Measurements from ENCODE around the gene CRYBA4.

CRYBA4 gene

GRCh38 chr22:26621663-26622062, at the start of gene CRYBA4:
Gene CRYBA4, plus strand, starts transcription at chr22:26621963. Its CDS starts 634 bp downstream, at chr22:26622597.
- no peak for DNase-seq

- no peak for DNase-seq
Observed at GRCh38 chr22:26573026-26573662, 48.6 kb upstream of the CRYBA4 start.

DNA sequence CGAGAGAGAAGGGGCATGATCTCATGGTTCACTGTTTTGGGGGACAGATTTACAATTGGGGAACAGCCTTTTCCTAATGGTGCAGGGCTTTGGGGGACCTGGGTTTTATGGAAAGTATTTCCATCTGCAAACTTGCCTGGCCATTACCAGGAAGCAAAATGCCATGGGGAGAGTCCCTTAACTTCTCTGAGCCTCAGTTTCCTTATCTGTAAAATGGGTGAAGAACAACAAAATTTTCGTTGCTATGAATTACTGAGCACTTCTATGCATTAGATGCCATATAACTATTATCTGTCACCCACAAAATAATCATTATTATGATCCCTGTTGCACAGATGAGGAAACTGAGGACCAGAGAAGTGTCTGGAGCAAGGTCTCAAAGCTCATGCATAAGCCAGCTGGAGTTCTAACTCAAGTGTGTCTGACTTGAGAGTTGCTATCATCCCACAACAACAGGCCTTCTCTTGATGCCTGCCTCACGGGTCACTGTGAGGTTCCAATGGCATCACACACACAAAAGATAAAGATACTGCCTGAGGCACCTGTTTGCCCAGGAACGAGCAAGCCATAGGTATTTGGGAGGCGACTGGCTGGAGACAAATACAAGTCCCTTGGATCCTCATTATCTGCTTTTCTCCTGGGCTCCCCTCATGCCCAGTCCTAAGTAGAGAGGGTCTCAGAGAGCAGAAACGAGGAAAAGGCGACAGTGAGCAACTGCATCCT, 47.6 kb upstream of the CRYBA4 start:
- no peak for DNase-seq

DNA sequence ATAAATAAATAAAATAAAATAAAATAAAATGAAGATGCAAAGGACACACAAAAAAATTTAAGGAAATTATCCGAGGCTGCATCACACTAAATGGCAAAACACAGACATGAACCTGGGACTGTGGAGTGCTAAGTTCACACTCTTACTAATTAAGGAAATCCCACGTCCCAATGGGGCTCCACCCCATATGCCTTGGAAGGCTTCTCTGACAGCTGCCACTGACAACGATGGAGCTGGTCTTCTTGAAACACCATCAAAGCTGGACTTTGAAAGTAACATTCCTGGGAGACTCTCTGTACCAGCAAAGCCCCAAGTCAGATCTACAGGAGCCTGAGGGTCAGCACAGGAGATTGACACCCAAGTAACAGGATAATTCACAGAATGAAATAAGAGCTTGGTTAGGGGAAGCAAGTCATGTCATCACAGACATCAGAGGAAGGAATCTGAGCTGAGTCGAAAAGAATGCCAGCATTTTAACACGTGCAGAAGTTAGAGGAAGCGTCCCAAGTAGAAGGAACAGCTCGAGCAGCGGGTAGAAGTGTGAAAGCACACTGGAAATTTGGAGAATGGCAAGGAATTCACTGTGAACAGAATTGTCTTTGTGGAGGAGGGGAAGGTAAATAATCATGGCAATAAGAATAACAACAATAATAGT, 45.6 kb upstream of the CRYBA4 start:
- DNase-seq: no peak

GRCh38 chr22:26577081-26577480, 44.7 kb upstream of the CRYBA4 start:
- no peak for DNase-seq

- no peak for DNase-seq
Observed at GRCh38 chr22:26579331-26579886, 42.4 kb upstream of the CRYBA4 start.

DNA sequence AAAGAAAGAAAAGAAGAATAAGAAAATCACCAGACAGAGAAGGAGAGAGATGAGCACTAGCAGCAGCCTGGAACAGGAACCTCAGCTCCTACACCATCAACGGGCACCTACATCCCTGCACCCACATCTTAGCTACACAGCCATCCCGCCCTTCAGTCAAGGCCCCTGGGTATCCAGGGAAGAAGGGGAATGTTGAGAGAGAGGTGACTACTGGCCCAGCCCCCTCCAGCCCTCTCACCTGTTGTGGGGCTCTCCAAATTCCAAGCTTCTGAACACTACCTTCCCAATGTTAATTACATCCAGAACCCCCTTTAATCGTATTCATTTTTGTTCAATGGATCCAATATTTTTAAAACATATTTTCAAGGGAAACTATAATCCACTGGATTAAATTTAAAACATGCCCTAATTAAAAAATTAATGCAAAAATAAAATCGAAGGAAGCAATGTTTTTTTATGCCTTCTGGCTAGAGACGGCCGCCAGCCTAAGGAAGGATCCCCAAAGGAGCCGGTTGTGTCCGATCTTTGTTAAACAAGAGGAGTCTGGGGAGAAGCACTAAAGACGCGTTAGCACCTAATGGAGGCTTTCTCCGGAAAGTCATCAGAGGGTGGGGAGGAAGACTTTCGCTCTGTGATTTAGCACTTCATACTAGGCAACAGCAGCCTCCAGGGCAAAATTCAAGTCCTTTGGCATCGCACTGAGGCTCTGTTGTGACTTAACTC, 41.4 kb upstream of the CRYBA4 start:
- DNase-seq: no peak

DNA sequence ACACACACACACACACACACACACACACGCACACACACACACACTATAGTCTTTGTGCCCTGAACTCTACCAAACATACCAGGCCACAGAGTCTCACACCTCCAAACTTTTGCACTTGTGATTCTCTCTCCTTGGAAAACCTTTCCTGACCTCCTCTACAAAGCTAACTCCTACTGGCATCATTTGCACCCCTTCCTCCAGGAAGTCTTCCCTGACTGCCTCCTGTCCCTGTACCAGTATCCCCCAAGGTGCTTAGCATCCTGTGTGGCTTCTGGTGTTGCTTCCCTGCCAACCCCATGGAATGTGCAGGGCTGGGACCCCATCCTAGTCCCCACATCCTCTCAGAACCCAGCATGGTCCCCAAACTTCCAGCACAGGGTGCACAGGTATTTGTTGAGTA, 40.7 kb upstream of the CRYBA4 start:
- no peak for DNase-seq

- DNase-seq: no peak
Observed at GRCh38 chr22:26581633-26582168, 40.1 kb upstream of the CRYBA4 start.

DNA sequence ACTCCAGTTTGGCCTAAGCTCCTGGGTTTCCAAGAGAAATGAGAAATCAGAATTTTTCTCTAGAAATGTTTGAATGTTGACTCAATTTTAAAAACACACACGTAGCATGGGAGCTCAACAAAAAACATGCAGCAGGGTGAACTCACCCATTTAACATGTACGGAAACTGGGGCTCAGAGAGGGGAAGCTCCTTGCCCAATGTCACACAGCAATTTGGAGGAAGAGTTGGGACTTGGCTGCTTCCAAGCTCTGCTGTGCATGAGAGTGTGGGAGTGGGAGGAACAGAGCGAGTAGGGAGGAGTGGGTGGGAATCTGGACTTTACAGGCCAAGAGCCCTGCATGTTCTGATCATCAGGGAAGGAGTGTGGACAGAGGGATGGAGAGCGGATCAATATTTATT, 37.8 kb upstream of the CRYBA4 start:
- no peak for DNase-seq

DNA sequence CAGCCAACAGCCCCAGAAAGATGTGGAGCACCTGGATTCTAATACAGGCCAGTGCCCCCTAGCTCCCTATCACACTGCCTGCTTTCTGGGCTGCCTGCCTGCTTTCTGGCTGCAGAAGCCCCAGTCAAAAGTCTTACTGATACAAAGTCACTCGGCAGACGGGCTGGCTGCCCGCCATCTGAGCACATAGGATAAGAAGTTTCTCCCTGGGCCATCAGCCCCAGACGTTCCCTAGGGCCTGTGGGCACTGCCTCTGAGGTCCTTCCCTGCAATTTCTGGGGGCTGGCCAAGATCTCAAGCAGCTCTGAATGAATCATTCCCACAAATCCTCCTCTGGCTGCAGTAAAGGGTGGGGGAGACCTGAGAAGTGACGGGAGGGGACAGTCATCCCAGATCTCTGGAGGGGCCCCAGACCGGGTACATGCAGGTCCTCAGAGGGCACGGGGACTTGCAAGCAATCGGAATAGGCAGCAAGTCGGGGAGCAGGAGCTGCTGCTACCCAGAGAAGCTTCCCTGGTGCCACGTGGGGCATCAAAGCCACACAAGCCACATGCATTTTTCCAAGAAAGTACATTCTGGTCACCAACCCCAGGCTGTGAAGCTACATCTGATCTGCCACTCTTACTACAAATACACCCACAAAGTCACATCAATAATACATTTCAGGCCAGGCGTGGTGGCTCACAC, 36.5 kb upstream of the CRYBA4 start:
- DNase-seq: no peak

DNA sequence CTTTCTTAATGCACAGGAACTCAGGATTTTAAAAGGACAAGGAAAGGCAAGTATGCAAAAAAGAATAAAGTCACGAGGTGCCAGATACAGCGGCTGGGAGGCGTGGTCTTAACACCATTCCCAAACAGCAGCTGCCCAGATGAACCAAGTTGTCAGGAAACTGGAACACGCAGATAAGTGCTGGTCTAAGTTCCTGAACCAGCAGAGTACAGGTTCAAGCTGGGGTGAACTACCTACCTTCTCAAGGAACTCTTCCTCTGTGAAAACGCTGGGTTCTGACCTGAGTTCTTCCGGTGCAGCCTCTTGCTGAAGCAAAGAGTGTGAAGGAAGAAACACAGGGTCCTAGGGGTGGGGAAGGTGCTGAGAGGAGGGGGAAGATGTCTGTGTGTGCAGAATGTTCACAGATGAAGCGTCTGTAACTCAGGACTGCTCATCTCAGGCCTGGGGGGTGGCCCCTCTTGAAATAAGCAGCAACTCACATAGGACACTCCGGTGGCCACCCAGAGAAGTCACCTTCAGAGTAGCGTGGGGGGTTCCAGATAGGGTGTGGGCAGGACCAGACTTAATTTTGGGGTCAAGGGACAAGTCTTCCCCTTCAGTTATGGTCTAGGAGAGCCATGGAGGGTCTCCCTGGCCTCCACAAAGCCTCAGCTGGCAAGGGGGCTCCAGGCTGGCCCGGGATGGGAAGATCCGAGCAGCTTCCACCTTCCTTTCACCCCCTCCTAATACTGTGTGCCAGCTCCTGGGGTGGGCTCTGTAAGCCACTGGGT, 35.0 kb upstream of the CRYBA4 start:
- DNase-seq: no peak

DNA sequence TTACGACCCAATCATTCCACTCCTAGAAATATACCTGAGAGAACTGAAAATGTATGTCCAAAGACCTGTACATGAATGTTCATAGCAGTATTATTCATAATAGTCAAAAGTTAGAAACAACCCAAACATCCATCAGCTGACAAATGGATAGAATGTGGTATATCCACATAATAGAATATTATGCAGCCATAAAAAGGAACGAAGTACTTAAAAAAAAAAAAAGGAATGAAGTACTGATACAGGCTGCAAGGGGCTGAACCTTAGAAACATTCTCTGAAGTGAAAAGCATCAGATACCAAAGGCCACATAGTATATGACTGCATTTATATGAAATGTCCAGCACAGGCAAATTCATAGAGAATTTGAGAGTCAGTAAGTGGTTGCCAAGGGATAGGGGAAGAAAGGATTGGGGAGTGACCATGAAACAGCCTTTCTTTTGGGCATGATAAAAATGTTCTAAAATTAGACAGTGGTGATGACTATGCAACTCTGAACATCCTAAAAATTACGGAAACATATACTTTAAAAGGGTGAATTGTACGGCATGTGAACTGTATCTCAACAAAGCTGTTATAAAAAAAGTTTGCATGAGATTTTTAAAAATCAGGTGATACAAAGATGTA, 33.7 kb upstream of the CRYBA4 start:
- no peak for DNase-seq

DNA sequence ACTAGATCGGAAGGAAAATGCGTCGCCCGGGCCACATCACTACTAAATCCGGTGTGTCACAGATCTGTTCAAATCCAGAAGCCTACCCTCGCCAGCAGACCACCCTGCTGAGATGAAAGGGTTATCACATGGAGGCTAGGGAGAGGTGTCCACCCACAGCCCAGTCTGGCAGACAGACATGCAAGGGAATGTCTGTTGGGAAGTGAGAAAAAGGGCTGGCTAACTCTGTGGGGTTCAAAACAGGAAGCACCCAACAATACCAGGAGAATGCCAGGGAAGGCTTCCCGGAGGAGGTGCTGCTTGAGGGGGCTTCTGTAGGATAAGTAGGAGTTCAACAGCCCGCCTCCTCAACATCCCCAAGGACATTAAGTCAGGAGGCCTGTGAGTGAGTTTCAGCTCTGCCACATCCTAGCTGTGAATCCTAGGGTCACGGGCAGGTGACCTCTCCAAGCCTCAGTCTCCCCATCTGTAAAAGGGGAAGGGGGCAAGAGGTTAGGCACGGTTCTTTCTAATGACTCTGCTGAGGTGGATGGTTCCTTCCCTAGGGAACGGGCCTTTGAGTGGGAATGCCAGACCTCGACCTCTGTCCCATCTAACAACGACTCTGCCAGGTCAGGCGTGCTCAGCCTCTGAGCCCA, 32.9 kb upstream of the CRYBA4 start:
- DNase-seq: no peak

DNA sequence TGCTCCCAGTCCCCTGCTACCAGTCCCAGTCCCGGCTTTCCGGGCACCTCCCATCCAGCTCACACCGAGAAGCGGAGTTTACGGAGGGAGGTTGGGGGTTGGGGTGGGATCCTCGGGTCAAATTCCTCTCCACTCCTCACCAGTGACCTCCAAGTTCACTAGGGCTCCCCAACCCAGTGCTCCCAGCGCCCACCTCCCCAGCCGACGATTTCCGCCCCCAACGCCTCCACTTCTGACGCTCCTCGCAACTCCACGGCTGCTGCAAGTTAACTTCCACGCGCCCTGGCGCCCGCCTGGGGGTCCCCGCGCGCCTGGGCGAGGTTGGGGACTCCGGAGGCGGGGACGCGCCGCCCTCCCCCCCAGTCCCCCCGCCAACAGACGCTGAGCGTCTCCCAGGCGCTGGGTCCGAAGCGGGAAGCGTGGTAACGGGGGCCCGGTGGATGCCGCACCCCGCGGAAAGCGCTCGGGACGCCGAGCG, 32.4 kb upstream of the CRYBA4 start:
- no peak for DNase-seq

- peak; percentile 67 for DNase-seq
Observed at GRCh38 chr22:26589845-26590736, 31.7 kb upstream of the CRYBA4 start, which contains the start of gene TPST2. Gene TPST2, minus strand, starts transcription at chr22:26590132. Its CDS starts 48,502 bp downstream, at chr22:26541630.

- peak; percentile 79 for DNase-seq
Observed at GRCh38 chr22:26592421-26592891, 29.3 kb upstream of the CRYBA4 start.

DNA sequence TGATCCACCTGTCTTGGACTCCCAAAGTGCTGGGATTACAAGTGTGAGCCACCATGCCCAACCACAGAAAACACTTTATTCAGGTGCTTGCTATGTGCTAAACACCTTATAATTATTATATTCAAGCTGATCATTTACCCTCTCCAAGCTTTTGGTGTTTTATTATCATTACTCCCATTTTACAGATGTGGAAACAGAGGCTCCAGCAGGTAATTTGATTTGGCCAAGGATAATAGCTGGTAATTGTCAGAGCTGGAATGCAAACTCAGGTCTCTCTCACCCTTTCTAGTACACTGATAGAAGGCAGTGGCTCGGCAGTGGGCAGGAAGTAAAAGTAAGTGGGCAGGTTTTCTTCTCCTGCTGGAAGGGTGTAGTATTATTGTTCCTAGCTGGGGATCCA, 28.0 kb upstream of the CRYBA4 start:
- DNase-seq: no peak

GRCh38 chr22:26597026-26597425, 24.7 kb upstream of the CRYBA4 start:
- DNase-seq: no peak
